Stimulated activated CD8-positive, alpha-beta memory T cell treated with anti-CD3 and anti-CD28 coated beads, Interleukin-7, amount 100 ng/mL, for 48 hours (primary cell): ENCODE measurements around the gene RNF20.
"Not testable (repeated sequence)": the region's sequence is repeated elsewhere in the genome, so short reads cannot be mapped to it uniquely, and the experiment has no call there.

ENCODE experiments used
- DNase-seq, 2 donors: peaks; one replicate each; pipeline ENCODE4 v3.0.0-alpha.2; 2020; ENCODE audit warnings: low read depth in 1 of 2; ENCODE audit errors: extremely low read depth in 1 of 2

RNF20 gene

GRCh38 chr9:101586651-101587050, 53.0 kb downstream of the RNF20 start:
- DNase-seq = no peak

- DNase-seq = no peak
Observed at GRCh38 chr9:101587332-101588043, 53.8 kb downstream of the RNF20 start.

- not testable (repeated sequence) for DNase-seq
Observed at GRCh38 chr9:101590074-101590473, 56.4 kb downstream of the RNF20 start.

- DNase-seq = no peak
Observed at GRCh38 chr9:101590901-101591300, 57.2 kb downstream of the RNF20 start.

- no peak for DNase-seq
Observed at GRCh38 chr9:101591787-101592446, 58.3 kb downstream of the RNF20 start.

- no peak for DNase-seq
Observed at GRCh38 chr9:101592788-101593187, 59.1 kb downstream of the RNF20 start.

GRCh38 chr9:101593345-101593744, 59.7 kb downstream of the RNF20 start:
- DNase-seq = no peak

GRCh38 chr9:101594796-101595195, 61.1 kb downstream of the RNF20 start, which contains the start of gene PPP3R2:
Gene PPP3R2 (minus strand): TSS chr9:101594969. CDS start chr9:101594921, 48 bp downstream.
- no peak for DNase-seq

- DNase-seq = no peak
Observed at GRCh38 chr9:101601904-101602765, 68.5 kb downstream of the RNF20 start.

- no peak for DNase-seq
Observed at GRCh38 chr9:101604296-101604695, 70.6 kb downstream of the RNF20 start.

GRCh38 chr9:101605547-101605946, 71.9 kb downstream of the RNF20 start:
- no peak for DNase-seq
